ENCODE measurements around the gene KLHL3.

KLHL3 gene

DNA sequence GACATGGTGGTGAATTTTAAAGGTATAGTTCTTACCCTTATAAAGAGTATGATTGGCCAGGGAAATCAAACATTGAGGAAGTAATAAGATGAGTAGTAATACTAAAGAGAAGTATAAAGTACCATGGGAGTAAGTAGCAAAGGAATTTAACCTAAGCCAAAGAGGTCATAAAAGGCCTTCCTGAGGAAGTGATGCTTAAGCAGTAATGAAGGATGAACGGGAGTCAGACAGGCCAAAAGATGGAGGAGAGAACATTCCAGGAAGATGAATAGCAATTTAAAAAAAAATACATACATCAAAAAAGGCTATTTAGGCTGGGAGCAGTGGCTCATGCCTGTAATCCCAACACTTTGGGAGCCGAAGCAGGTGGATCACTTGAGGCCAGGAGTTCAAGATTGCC, 29.0 kb downstream of the KLHL3 start:
- TF ChIP-seq EZH2 (IDR thresholded peaks at IDR 0.05; ENCODE audit: borderline replicate concordance, low read length): no peak
- TF ChIP-seq, protein P1, sequence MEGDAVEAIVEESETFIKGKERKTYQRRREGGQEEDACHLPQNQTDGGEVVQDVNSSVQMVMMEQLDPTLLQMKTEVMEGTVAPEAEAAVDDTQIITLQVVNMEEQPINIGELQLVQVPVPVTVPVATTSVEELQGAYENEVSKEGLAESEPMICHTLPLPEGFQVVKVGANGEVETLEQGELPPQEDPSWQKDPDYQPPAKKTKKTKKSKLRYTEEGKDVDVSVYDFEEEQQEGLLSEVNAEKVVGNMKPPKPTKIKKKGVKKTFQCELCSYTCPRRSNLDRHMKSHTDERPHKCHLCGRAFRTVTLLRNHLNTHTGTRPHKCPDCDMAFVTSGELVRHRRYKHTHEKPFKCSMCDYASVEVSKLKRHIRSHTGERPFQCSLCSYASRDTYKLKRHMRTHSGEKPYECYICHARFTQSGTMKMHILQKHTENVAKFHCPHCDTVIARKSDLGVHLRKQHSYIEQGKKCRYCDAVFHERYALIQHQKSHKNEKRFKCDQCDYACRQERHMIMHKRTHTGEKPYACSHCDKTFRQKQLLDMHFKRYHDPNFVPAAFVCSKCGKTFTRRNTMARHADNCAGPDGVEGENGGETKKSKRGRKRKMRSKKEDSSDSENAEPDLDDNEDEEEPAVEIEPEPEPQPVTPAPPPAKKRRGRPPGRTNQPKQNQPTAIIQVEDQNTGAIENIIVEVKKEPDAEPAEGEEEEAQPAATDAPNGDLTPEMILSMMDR (IDR thresholded peaks at IDR 0.05; ENCODE audit: low read length): no peak

DNA sequence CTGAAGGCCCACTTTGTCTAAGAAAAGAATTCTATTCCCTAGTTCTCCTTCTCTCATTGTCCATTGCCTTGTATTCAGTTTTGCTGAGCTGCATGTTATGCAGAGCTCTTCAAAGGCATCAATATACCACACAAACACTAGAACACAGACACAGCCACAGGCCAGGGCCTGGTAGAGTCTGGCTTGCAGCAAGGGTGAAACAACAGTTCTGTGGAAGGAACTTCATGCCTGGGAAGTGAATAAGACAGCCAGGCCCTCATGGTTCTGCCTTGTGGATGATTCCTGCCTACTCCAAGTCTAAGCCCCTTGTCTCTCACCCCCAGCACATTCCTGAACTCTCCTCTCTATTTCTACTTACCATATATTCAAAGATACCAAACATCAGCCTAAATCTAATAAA, 30.8 kb downstream of the KLHL3 start:
- Histone ChIP-seq H3K4me1 (ENCODE audit: insufficient read depth, low read length, severe bottlenecking) (no peaks in the 10 kb centered on the region), H3K9ac (ENCODE audit: low read length) (no peak overlapping the region), H3K4me2 (ENCODE audit: low read length) (no peak overlapping the region), H3K9me2 (ENCODE audit: low read depth, low read length) (no peaks in the 10 kb centered on the region), H2AFZ (ENCODE audit: low read length) (no peak overlapping the region), H3K9me3 (ENCODE audit: low read length) (no peaks in the 10 kb centered on the region), H3K36me3 (ENCODE audit: insufficient read depth, low read length) (no peaks in the 10 kb centered on the region), H3K79me2 (ENCODE audit: insufficient read depth, low read length) (no peaks in the 10 kb centered on the region), H3K4me3 (ENCODE audit: low read depth, low read length, poor library complexity, severe bottlenecking) (no peak overlapping the region), H4K20me1 (ENCODE audit: insufficient read depth, low read length) (no peaks in the 10 kb centered on the region), H3K27ac (ENCODE audit: low read depth, low read length, poor library complexity, severe bottlenecking) (no peak overlapping the region), H3F3A (ENCODE audit: insufficient read depth, low read length) (no peaks in the 10 kb centered on the region), H3K27me3 (ENCODE audit: insufficient read depth, low read length) (no peaks in the 10 kb centered on the region)
- TF ChIP-seq EZH2 (IDR thresholded peaks at IDR 0.05; ENCODE audit: borderline replicate concordance, low read length): no peak
- TF ChIP-seq, protein P1 (IDR thresholded peaks at IDR 0.05; ENCODE audit: low read length): no peak

More for the DNA sequence above, 29.0 kb downstream of the KLHL3 start:
- no peaks in the 10 kb centered on the region for H3K36me3 ChIP-seq (ENCODE audit: insufficient read depth, low read length)
- H3F3A ChIP-seq (ENCODE audit: insufficient read depth, low read length): no peaks in the 10 kb centered on the region
- no peaks in the 10 kb centered on the region for H3K79me2 ChIP-seq (ENCODE audit: insufficient read depth, low read length)
- no peaks in the 10 kb centered on the region for H3K4me1 ChIP-seq (ENCODE audit: insufficient read depth, low read length, severe bottlenecking)
- H4K20me1 ChIP-seq (ENCODE audit: insufficient read depth, low read length): no peaks in the 10 kb centered on the region
- no peak overlapping the region for H2AFZ ChIP-seq (ENCODE audit: low read length)
- no peaks in the 10 kb centered on the region for H3K9me3 ChIP-seq (ENCODE audit: low read length)
- no peak overlapping the region for H3K4me3 ChIP-seq (ENCODE audit: low read depth, low read length, poor library complexity, severe bottlenecking)
- no peaks in the 10 kb centered on the region for H3K9me2 ChIP-seq (ENCODE audit: low read depth, low read length)
- H3K27me3 ChIP-seq (ENCODE audit: insufficient read depth, low read length): no peaks in the 10 kb centered on the region
- no peak overlapping the region for H3K4me2 ChIP-seq (ENCODE audit: low read length)
- no peak overlapping the region for H3K27ac ChIP-seq (ENCODE audit: low read depth, low read length, poor library complexity, severe bottlenecking)
- H3K9ac ChIP-seq (ENCODE audit: low read length): no peak overlapping the region

DNA sequence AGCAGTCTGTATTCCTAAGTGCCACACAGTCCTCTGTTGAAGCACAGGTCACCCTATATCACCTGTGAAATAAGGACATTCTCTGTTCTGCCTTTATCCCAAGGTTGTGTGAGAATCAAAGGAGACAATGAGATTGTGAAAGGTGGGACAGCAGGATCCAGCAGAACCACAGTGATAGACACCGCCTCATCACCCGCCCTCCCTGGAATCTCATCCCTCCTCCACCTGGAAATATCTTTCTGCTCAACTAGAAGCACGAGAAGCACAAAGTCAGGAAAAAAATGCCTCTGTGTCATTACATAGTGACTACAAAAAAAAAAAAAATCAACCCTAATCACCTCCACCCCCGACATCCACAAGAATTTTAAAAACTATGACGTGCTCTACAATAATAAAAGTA, 32.3 kb downstream of the KLHL3 start:
- H2AFZ ChIP-seq (ENCODE audit: low read length): no peak overlapping the region
- H3K4me3 ChIP-seq (ENCODE audit: low read depth, low read length, poor library complexity, severe bottlenecking): no peak overlapping the region
- H3K27me3 ChIP-seq (ENCODE audit: insufficient read depth, low read length): no peaks in the 10 kb centered on the region; the same call in 1 of the 2 replicates
- H3F3A ChIP-seq (ENCODE audit: insufficient read depth, low read length): no peaks in the 10 kb centered on the region
- H3K79me2 ChIP-seq (ENCODE audit: insufficient read depth, low read length): no peaks in the 10 kb centered on the region
- H3K9me3 ChIP-seq (ENCODE audit: low read length): no peaks in the 10 kb centered on the region
- no peak overlapping the region for H3K27ac ChIP-seq (ENCODE audit: low read depth, low read length, poor library complexity, severe bottlenecking)
- H3K9me2 ChIP-seq (ENCODE audit: low read depth, low read length): no peaks in the 10 kb centered on the region
- no peaks in the 10 kb centered on the region for H3K4me1 ChIP-seq (ENCODE audit: insufficient read depth, low read length, severe bottlenecking)
- no peaks in the 10 kb centered on the region for H4K20me1 ChIP-seq (ENCODE audit: insufficient read depth, low read length)
- H3K36me3 ChIP-seq (ENCODE audit: insufficient read depth, low read length): no peaks in the 10 kb centered on the region
- TF ChIP-seq, protein P1 (IDR thresholded peaks at IDR 0.05; ENCODE audit: low read length): no peak
- TF ChIP-seq EZH2 (IDR thresholded peaks at IDR 0.05; ENCODE audit: borderline replicate concordance, low read length): no peak
- H3K9ac ChIP-seq (ENCODE audit: low read length): no peak overlapping the region
- no peak overlapping the region for H3K4me2 ChIP-seq (ENCODE audit: low read length)

Measured in OCI-LY1 (cell line).